Mucosa of descending colon (tissue), 3 donors: Measurements from ENCODE around the gene KLRF1. TPM values are rescaled to one million over a fixed set of nuclear protein-coding genes. Genes with fewer than 3 reads are reported as not detected.

Experiments
- ATAC-seq: fragments of 200-7000 bp; cut with Tn5 transposase; one replicate; pipeline ENCODE4 v1.9.1; 2020; ENCODE audit warnings: mild to moderate bottlenecking, moderate library complexity
- DNase-seq, 3 donors: peaks; one replicate each; pipeline ENCODE4 v3.0.0-alpha.2; 2020
- H3K36me3 ChIP-seq: fragments of 200-600 bp; one replicate; pipeline ENCODE4 v1.8.0; 2021; ENCODE audit warnings: low read depth, mild to moderate bottlenecking
- H3K4me1 ChIP-seq: fragments of 200-600 bp; one replicate; pipeline ENCODE4 v1.8.0; 2021; ENCODE audit warnings: low read depth, mild to moderate bottlenecking
- H3K4me3 ChIP-seq: fragments of 200-600 bp; one replicate; pipeline ENCODE4 v1.8.0; 2021; ENCODE audit warnings: mild to moderate bottlenecking
- H3K9me3 ChIP-seq: fragments of 200-600 bp; one replicate; pipeline ENCODE4 v1.8.0; 2021; ENCODE audit warnings: mild to moderate bottlenecking
- CTCF ChIP-seq: fragments of 200-600 bp; IDR thresholded peaks from one replicate; pipeline ENCODE4 v1.8.0; 2022; ENCODE audit warnings: antibody characterized with exemption, mild to moderate bottlenecking
- intact Hi-C, 2 donors: fragments of 100-400 bp; cut with DNase I in 1 of 2; cut with micrococcal nuclease in 1 of 2; formaldehyde crosslinking; loops; one replicate each; pipeline versions ENCODE4 v1.11.0 to v1.11.1; 2022; cut with DNase I, micrococcal nuclease
- total RNA-seq, 3 donors: library from RNA; stranded (reverse); fragmentation: NEBNext Ultra II Directional in 2 of 3; extraction: Animal tissue kit (Norgen Biotek cat#: 25700) in 2 of 3; gene quantifications; one replicate each; pipeline versions ENCODE4 v1.2.1 to v1.2.4, GENCODE V29; 2021 to 2023
- donor health status: DM: no; HTN: no; CAD: no; lungs with moderate emphysema.
- donor health status: DM: no; HTN: no; CAD: no.
- donor health status: DM: no; HTN: yes; CAD: no.

Gene KLRF1
- total RNA-seq, 3 donors from 2014 or later: 0.55 to 0.73 (median 0.58) TPM

GRCh38 chr12:9829982-9830381 lies 2.7 kb downstream of the KLRF1 start:
- intact Hi-C loops: no loop called here

GRCh38 chr12:9831720-9832119 lies 4.4 kb downstream of the KLRF1 start:
- ATAC-seq (no peak), DNase-seq (no peak)
- no peak for TF ChIP-seq CTCF
- intact Hi-C loops: no loop called here
- no peaks in the 10 kb centered on the region for H3K4me1 ChIP-seq
- H3K4me3 ChIP-seq: no peak overlapping the region
- H3K9me3 ChIP-seq: no peaks in the 10 kb centered on the region
- no peaks in the 10 kb centered on the region for H3K36me3 ChIP-seq

More at GRCh38 chr12:9829982-9830381, 2.7 kb downstream of the KLRF1 start:
- ATAC-seq (no peak), DNase-seq (no peak)
- Histone ChIP-seq H3K4me3 (no peak overlapping the region), H3K36me3 (no peaks in the 10 kb centered on the region), H3K4me1 (no peaks in the 10 kb centered on the region), H3K9me3 (no peaks in the 10 kb centered on the region)
- no peak for TF ChIP-seq CTCF

- no peaks in the 10 kb centered on the region for H3K4me1 ChIP-seq
- no peak overlapping the region for H3K4me3 ChIP-seq
- DNase-seq: no peak
- TF ChIP-seq CTCF: no peak
- ATAC-seq: no peak
- H3K9me3 ChIP-seq: no peaks in the 10 kb centered on the region
- H3K36me3 ChIP-seq: no peaks in the 10 kb centered on the region
- intact Hi-C loops: no loop called here
Measured at GRCh38 chr12:9843407-9843806, 16.1 kb downstream of the KLRF1 start.

- no peak for DNase-seq
- TF ChIP-seq CTCF: no peak
- no peaks in the 10 kb centered on the region for H3K9me3 ChIP-seq
Measured at GRCh38 chr12:9848899-9849298, 21.6 kb downstream of the KLRF1 start.

GRCh38 chr12:9851050-9851449 lies 23.8 kb downstream of the KLRF1 start:
- DNase-seq (no peak), ATAC-seq (no peak)
- H3K4me3 ChIP-seq: no peak overlapping the region
- intact Hi-C loops: no loop called here
- TF ChIP-seq CTCF: no peak
- no peaks in the 10 kb centered on the region for H3K9me3 ChIP-seq
- H3K4me1 ChIP-seq: no peaks in the 10 kb centered on the region
- no peaks in the 10 kb centered on the region for H3K36me3 ChIP-seq

More at GRCh38 chr12:9848899-9849298, 21.6 kb downstream of the KLRF1 start:
- no peaks in the 10 kb centered on the region for H3K4me1 ChIP-seq
- no peaks in the 10 kb centered on the region for H3K36me3 ChIP-seq
- no peak for ATAC-seq
- intact Hi-C loops: no loop called here
- no peak overlapping the region for H3K4me3 ChIP-seq

GRCh38 chr12:9851927-9852326 lies 24.6 kb downstream of the KLRF1 start:
- ATAC-seq (no peak), DNase-seq (no peak)
- Histone ChIP-seq H3K36me3 (no peaks in the 10 kb centered on the region), H3K4me1 (no peaks in the 10 kb centered on the region), H3K4me3 (no peak overlapping the region), H3K9me3 (no peaks in the 10 kb centered on the region)
- TF ChIP-seq CTCF: no peak
- intact Hi-C loops: no loop called here
